SKM-1 treated with dmso at 0.1 percent for 144 hours (cell line): ENCODE results near the gene GPBP1.
"Not testable (repeated sequence)": the region's sequence is repeated elsewhere in the genome, so short reads cannot be mapped to it uniquely, and the experiment has no call there.

Experiments used
- DNase-seq: peaks from one replicate; lab custom pipeline; 2025; ENCODE audit not compliant: unreplicated experiment; lab: John Stamatoyannopoulos, UW

GPBP1 gene

GRCh38 chr5:57173319-57174127 lies at the start of gene GPBP1:
Gene GPBP1, plus strand, starts transcription at chr5:57174059. Its CDS starts 40,072 bp downstream, at chr5:57214131.
- peak; percentile 99 for DNase-seq

GRCh38 chr5:57128325-57128724 lies 45.5 kb upstream of the GPBP1 start:
- no peak for DNase-seq

- no peak for DNase-seq
These were observed 40.3 kb upstream of the GPBP1 start for GRCh38 chr5:57133574-57133973.

- no peak for DNase-seq
These were observed 36.5 kb upstream of the GPBP1 start for GRCh38 chr5:57137401-57137800.

- no peak for DNase-seq
These were observed 21.5 kb upstream of the GPBP1 start for GRCh38 chr5:57152316-57152715.

- DNase-seq: no peak
These were observed 18.8 kb upstream of the GPBP1 start for GRCh38 chr5:57155033-57155432.

GRCh38 chr5:57157131-57157530 lies 16.7 kb upstream of the GPBP1 start:
- DNase-seq: no peak

GRCh38 chr5:57157666-57158065 lies 16.2 kb upstream of the GPBP1 start:
- DNase-seq: no peak

GRCh38 chr5:57163553-57164006 lies 10.3 kb upstream of the GPBP1 start:
- DNase-seq: no peak

GRCh38 chr5:57164124-57164523 lies 9.7 kb upstream of the GPBP1 start:
- DNase-seq: no peak

GRCh38 chr5:57165171-57165570 lies 8.7 kb upstream of the GPBP1 start:
- not testable (repeated sequence) for DNase-seq

GRCh38 chr5:57166276-57166675 lies 7.6 kb upstream of the GPBP1 start:
- DNase-seq: peak; percentile 76

GRCh38 chr5:57167201-57167600 lies 6.7 kb upstream of the GPBP1 start:
- DNase-seq: no peak

- not testable (repeated sequence) for DNase-seq
These were observed 3.7 kb upstream of the GPBP1 start for GRCh38 chr5:57170116-57170515.

GRCh38 chr5:57171816-57172465 lies 1.9 kb upstream of the GPBP1 start:
- no peak for DNase-seq

- DNase-seq: no peak
These were observed 1.2 kb upstream of the GPBP1 start for GRCh38 chr5:57172466-57173318.

GRCh38 chr5:57174128-57174889 lies 450 bp downstream of the GPBP1 start:
- DNase-seq: peak; percentile 36

- DNase-seq: no peak
These were observed 1.1 kb downstream of the GPBP1 start for GRCh38 chr5:57174890-57175510.

GRCh38 chr5:57175551-57176309 lies 1.9 kb downstream of the GPBP1 start:
- DNase-seq: no peak
